Cardiac muscle cell (in vitro differentiated cells and primary cell): ENCODE data around the gene PSKH1. TPM values are rescaled to one million over a fixed set of nuclear protein-coding genes. Genes with fewer than 3 reads are reported as not detected.
A peak's percentile ranks its signal among the peaks of the same experiment; 100 is the strongest.

ENCODE experiments used
- DNase-seq, 2 donors: peaks; one replicate each; pipeline versions ENCODE4 v3.0.0 to v3.0.0-alpha.2; 2010 to 2017; ENCODE audit warnings: low read depth in 1 of 2, low spot score in 1 of 2
- H3K27ac ChIP-seq: fragments of 200-600 bp; sonication (generic); 2 replicates; pipeline ENCODE4 v1.5.1; 2016
- H3K27me3 ChIP-seq: fragments of 200-600 bp; sonication (generic); 2 replicates; pipeline ENCODE4 v1.6.0; 2016; ENCODE audit warnings: control low read depth
- H3K36me3 ChIP-seq: fragments of 200-600 bp; sonication (generic); 2 replicates; pipeline ENCODE4 v1.5.1; 2016; ENCODE audit warnings: control low read depth
- H3K4me1 ChIP-seq: fragments of 200-600 bp; sonication (generic); 2 replicates; pipeline ENCODE4 v1.8.1; 2017; ENCODE audit warnings: low read depth, mild to moderate bottlenecking, mixed run types
- H3K4me3 ChIP-seq: fragments of 200-600 bp; sonication (generic); 2 replicates; pipeline ENCODE4 v1.5.1; 2016; ENCODE audit warnings: mild to moderate bottlenecking
- H3K9me3 ChIP-seq: fragments of 200-600 bp; sonication (generic); 2 replicates; pipeline ENCODE4 v1.5.1; 2017; ENCODE audit warnings: low read depth, mild to moderate bottlenecking, control low read depth
- polyA plus RNA-seq: library from polyadenylated mRNA; unstranded; fragments of >200 nt; fragmentation: Nextera tagmentation; extraction: Ambion mirVana; gene quantifications from 2 replicates; pipeline ENCODE4 v1.2.1, GENCODE V29; 2016
- total RNA-seq: library from RNA; depleted of rRNA; stranded (reverse); fragments of >200 nt; gene quantifications from 2 replicates; pipeline ENCODE4 v1.2.3, GENCODE V29; 2016
- TF ChIP-seq, protein P1 (sequence below): IDR thresholded peaks from 2 replicates; pipeline ENCODE4 v1.5.1; 2012; ENCODE audit warnings: low read depth, mild to moderate bottlenecking, low read length

The PSKH1 gene
- total and polyA plus RNA-seq, 2 experiments from 2014 or later, result 31.0 to 48.8 TPM

DNA sequence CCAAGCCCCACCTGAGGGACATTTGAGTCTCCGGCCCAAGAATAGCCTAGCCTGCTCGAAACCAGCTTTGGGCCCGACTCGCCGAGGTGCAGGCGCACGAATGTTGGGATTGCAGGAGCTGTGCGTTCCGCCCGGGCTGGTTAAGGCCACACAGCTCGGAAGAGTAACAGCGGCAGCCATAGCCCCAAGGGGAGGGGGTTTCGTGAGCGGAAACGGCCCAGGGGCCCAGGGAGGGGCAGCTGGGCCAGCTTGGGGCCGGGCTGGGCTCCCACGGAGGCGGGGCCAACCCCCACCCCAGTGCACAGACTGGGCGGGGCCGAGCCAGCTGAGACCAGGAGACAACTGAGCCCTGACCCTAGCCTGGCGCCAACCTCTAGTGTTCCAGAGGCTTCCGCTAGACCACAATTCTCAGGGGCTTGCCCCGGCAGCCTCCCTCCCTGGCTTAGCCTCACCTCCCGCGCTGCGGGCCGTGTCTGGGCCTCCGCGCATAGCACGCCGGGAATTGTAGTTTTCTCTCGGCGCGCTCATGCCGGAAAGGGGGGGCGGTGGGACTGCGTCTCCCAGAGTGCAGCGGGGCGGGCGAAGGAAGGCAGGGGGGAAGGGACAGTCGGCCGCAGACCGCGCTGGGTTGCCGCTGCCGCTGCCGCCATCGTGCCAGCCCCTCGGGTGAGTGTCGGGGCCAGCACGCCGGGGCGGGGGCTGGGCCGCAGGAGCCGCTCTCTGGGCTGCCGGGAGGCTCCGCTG is 46.6 kb upstream of the PSKH1 start, which contains the start of gene NUTF2:
Gene NUTF2 (plus strand): TSS at position 614 of the 744 bp plus-strand sequence. CDS start 18,198 bp downstream, outside the sequence.
- TF ChIP-seq, protein P1, sequence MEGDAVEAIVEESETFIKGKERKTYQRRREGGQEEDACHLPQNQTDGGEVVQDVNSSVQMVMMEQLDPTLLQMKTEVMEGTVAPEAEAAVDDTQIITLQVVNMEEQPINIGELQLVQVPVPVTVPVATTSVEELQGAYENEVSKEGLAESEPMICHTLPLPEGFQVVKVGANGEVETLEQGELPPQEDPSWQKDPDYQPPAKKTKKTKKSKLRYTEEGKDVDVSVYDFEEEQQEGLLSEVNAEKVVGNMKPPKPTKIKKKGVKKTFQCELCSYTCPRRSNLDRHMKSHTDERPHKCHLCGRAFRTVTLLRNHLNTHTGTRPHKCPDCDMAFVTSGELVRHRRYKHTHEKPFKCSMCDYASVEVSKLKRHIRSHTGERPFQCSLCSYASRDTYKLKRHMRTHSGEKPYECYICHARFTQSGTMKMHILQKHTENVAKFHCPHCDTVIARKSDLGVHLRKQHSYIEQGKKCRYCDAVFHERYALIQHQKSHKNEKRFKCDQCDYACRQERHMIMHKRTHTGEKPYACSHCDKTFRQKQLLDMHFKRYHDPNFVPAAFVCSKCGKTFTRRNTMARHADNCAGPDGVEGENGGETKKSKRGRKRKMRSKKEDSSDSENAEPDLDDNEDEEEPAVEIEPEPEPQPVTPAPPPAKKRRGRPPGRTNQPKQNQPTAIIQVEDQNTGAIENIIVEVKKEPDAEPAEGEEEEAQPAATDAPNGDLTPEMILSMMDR, result no peak
- Histone ChIP-seq H3K4me3 (peak within 1 kb of the TSS; percentile 72), H3K36me3 (no peaks in the 10 kb centered on the region), H3K27ac (peak within 1 kb of the TSS; percentile 96), H3K9me3 (no peaks in the 10 kb centered on the region), H3K4me1 (peaks cover 33% of the 10 kb centered on the region), H3K27me3 (no peaks in the 10 kb centered on the region)
- DNase-seq, result peak; percentile 97 to 98

DNA sequence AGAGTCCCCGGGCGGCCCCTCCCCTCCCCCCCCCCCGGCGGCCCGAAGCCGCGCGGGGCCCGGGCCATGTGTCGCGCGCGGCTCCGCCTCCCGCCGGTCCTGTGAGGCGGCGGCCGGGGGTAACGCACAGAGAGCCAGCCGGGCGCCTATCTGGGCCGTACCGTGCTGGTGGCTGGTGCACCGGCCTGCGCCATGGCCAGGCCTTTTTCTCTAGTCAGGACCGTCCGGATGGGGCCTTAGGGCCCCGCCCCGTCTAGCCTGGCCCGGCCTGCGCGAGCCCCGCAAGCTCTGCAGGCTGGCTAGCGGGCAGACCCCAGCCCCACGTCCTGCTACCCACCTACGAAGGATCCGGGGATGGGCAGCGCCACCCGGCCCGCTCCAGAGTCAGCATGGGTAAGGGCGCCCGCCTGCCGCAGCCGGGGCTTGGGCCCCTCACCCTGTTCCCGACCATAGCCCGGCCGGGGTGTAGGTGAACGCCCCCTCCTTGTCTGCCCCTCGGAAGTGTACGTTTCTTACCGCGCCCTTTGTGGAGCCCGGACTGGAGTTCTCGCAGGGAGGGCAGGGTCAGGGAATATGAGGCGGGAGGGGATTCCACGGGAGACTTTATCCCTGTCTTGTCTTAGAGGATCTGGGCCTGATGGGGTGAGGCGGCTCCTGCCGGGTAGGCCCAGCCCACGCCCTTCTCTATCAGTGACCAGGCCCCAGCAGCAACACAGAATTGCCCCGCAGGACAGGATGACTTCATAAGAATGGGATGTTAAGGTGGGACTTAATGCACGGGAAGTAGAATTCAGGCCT is 45.8 kb upstream of the PSKH1 start, which contains the start of gene CENPT:
Gene CENPT (minus strand): TSS at position 630 of the 798 bp plus-strand sequence. CDS start 13,834 bp downstream, outside the sequence.
- TF ChIP-seq, protein P1, result no peak
- DNase-seq, result peak; percentile 35 to 40
- Histone ChIP-seq H3K4me3 (peak within 1 kb of the TSS; percentile 72), H3K4me1 (peaks cover 33% of the 10 kb centered on the region), H3K36me3 (no peaks in the 10 kb centered on the region), H3K27ac (peak within 1 kb of the TSS; percentile 96), H3K9me3 (no peaks in the 10 kb centered on the region), H3K27me3 (no peaks in the 10 kb centered on the region)

GRCh38 chr16:67848118-67848517 is 44.9 kb upstream of the PSKH1 start:
- peak overlapping the region; percentile 96 for H3K27ac ChIP-seq

GRCh38 chr16:67853670-67854069 is 39.4 kb upstream of the PSKH1 start:
- Histone ChIP-seq H3K4me3 (no peak overlapping the region), H3K9me3 (no peaks in the 10 kb centered on the region), H3K36me3 (no peaks in the 10 kb centered on the region), H3K4me1 (peaks cover 5% of the 10 kb centered on the region), H3K27me3 (no peaks in the 10 kb centered on the region), H3K27ac (no peak overlapping the region)
- no peak for DNase-seq
- TF ChIP-seq, protein P1, result no peak

More at GRCh38 chr16:67848118-67848517, 44.9 kb upstream of the PSKH1 start:
- DNase-seq, result no peak
- H3K4me1 ChIP-seq, result peaks cover 33% of the 10 kb centered on the region
- no peaks in the 10 kb centered on the region for H3K9me3 ChIP-seq
- H3K36me3 ChIP-seq, result no peaks in the 10 kb centered on the region
- H3K27me3 ChIP-seq, result no peaks in the 10 kb centered on the region
- TF ChIP-seq, protein P1, result no peak
- peak overlapping the region; percentile 72 for H3K4me3 ChIP-seq

- TF ChIP-seq, protein P1, result no peak
- no peaks in the 10 kb centered on the region for H3K27me3 ChIP-seq
- H3K36me3 ChIP-seq, result peaks cover 3% of the 10 kb centered on the region
- no peak overlapping the region for H3K4me3 ChIP-seq
- peaks cover 5% of the 10 kb centered on the region for H3K4me1 ChIP-seq
- H3K9me3 ChIP-seq, result no peaks in the 10 kb centered on the region
- no peak overlapping the region for H3K27ac ChIP-seq
- DNase-seq, result no peak
Observed at GRCh38 chr16:67855789-67856188, 37.3 kb upstream of the PSKH1 start.
